GM10266 (cell line): ENCODE results near the gene SH3RF3.

Source experiments
- DNase-seq: peaks from one replicate; pipeline ENCODE4 v3.0.0; 2012; ENCODE audit errors: extremely low spot score
- CTCF ChIP-seq: IDR thresholded peaks from 2 replicates; pipeline ENCODE4 v1.5.1; 2012; ENCODE audit warnings: mild to moderate bottlenecking, low read depth; ENCODE audit not compliant: control insufficient read depth, insufficient read depth; ENCODE audit errors: missing control alignments

Gene SH3RF3

GRCh38 chr2:109137616-109138015, 8.6 kb downstream of the SH3RF3 start:
- DNase-seq: no peak
- TF ChIP-seq CTCF: no peak

GRCh38 chr2:109138449-109138848, 9.4 kb downstream of the SH3RF3 start:
- no peak for TF ChIP-seq CTCF
- no peak for DNase-seq

GRCh38 chr2:109139002-109139401, 10.0 kb downstream of the SH3RF3 start:
- no peak for TF ChIP-seq CTCF
- DNase-seq: no peak

GRCh38 chr2:109139865-109140396, 10.9 kb downstream of the SH3RF3 start:
- no peak for DNase-seq
- TF ChIP-seq CTCF: no peak

GRCh38 chr2:109141006-109141600, 12.1 kb downstream of the SH3RF3 start:
- DNase-seq: no peak
- TF ChIP-seq CTCF: no peak

- no peak for DNase-seq
- TF ChIP-seq CTCF: no peak
Measured at GRCh38 chr2:109141727-109142283, 12.8 kb downstream of the SH3RF3 start.
